Vagina (tissue), 2 donors: ENCODE results near the gene TBX15. TPM values are rescaled to one million over a fixed set of nuclear protein-coding genes. Genes with fewer than 3 reads are reported as not detected.
A peak's percentile ranks its signal among the peaks of the same experiment; 100 is the strongest.

Experiments used
- DNase-seq, 2 donors: peaks; one replicate each; pipeline ENCODE4 v3.0.0-alpha.2; 2017; ENCODE audit errors: extremely low spot score in 2 of 2
- H3K27ac ChIP-seq: fragments of 200-600 bp; sonication (generic); one replicate; pipeline ENCODE4 v1.5.1; 2019
- H3K27me3 ChIP-seq: fragments of 200-600 bp; sonication (generic); one replicate; pipeline ENCODE4 v1.5.1; 2019
- H3K36me3 ChIP-seq, 2 donors: fragments of 200-600 bp; sonication (generic); one replicate each; pipeline ENCODE4 v1.5.1; 2017 to 2019
- H3K4me1 ChIP-seq: fragments of 200-600 bp; sonication (generic); one replicate; pipeline ENCODE4 v1.5.1; 2019
- H3K4me3 ChIP-seq, 2 donors: fragments of 200-600 bp; sonication (generic); 1 replicate in 1 of 2; 2 replicates in 1 of 2; pipeline ENCODE4 v1.5.1; 2016 to 2019
- H3K9me3 ChIP-seq: fragments of 200-600 bp; sonication (generic); one replicate; pipeline ENCODE4 v1.5.1; 2019
- CTCF ChIP-seq, 3 experiments: fragments of 450-650 bp in 2 of 3; fragments of 200-600 bp in 1 of 3; sonication (generic) in 1 of 3; IDR thresholded peaks; one replicate each; pipeline ENCODE4 v1.5.1; 2017 to 2019; ENCODE audit warnings: antibody characterized with exemption in 3 of 3, mild to moderate bottlenecking in 2 of 3, moderate library complexity in 2 of 3
- POLR2A ChIP-seq, 2 donors: fragments of 450-650 bp; IDR thresholded peaks; one replicate each; pipeline ENCODE4 v1.6.1; 2017; ENCODE audit warnings: antibody characterized with exemption in 2 of 2, mild to moderate bottlenecking in 2 of 2, moderate library complexity in 2 of 2
- POLR2AphosphoS5 ChIP-seq, 2 donors: sonication (generic); formaldehyde crosslinking; IDR thresholded peaks; one replicate each; pipeline ENCODE4 v1.9.0; 2017; ENCODE audit warnings: antibody characterized with exemption in 2 of 2, mild to moderate bottlenecking in 2 of 2, low read depth in 1 of 2; ENCODE audit not compliant: insufficient read depth in 1 of 2
- intact Hi-C: fragments of 100-400 bp; cut with DNase I; formaldehyde crosslinking; loops from one replicate; pipeline ENCODE4 v1.15.1; 2023
- total RNA-seq: library from RNA; depleted of rRNA; stranded (reverse); fragments of >200 nt; gene quantifications from one replicate; pipeline ENCODE4 v1.2.3, GENCODE V29; 2016

The TBX15 gene
- total RNA-seq, 1 donor from 2014 or later, result 0.98 TPM

- Histone ChIP-seq H3K9me3 (no peaks in the 10 kb centered on the region), H3K36me3 (no peaks in the 10 kb centered on the region), H3K27ac (no peak overlapping the region), H3K4me3 (no peak overlapping the region), H3K4me1 (peaks cover 28% of the 10 kb centered on the region), H3K27me3 (peaks cover 8% of the 10 kb centered on the region)
- TF ChIP-seq POLR2AphosphoS5 (IDR thresholded peaks at IDR 0.05; ENCODE audit: insufficient read depth in 1 of 2, low read depth in 1 of 2), result no peak
- no peak for TF ChIP-seq POLR2A (IDR thresholded peaks at IDR 0.05)
- TF ChIP-seq CTCF (IDR thresholded peaks at IDR 0.05), result no peak
- intact Hi-C loops, result no loop called here
- DNase-seq, result peak; percentile 58 to 64
These were observed 18.5 kb upstream of the TBX15 start for GRCh38 chr1:119006406-119007279.

DNA sequence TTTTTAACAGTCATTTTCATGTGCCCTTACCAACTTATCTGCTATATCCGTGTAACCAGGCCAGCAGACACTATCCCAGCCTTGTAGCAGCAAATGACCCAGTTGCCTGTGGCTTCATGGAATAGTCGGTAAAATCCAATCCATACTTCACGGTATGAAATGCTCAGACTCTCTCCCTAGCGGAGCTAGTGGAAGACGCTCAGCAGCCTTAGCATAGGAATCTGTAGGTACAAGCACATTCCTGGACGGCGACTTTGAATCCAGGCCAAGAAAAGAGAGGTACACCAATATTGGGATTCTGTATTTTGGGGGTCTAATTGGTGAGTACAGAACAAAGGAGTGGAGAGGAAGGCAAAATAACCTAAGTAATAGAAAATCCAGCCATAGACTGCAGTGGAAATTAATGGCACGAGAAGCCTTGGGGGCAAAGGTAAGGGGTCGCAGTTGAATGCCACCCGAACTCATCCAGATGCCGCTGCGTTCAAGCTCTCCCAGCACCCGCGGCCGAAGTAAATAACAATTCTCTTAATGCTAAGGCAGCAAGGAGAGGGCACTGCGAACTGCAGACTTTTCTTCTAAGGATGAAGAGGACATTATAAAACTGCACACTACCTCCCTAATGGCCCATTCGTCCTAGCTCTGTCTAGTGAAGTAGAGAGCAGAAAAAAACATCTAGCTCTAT is 17.7 kb upstream of the TBX15 start:
- DNase-seq, result peak; percentile 27 to 46
- no peak for TF ChIP-seq POLR2A (IDR thresholded peaks at IDR 0.05)
- no peak for TF ChIP-seq CTCF (IDR thresholded peaks at IDR 0.05)
- no peak for TF ChIP-seq POLR2AphosphoS5 (IDR thresholded peaks at IDR 0.05; ENCODE audit: insufficient read depth in 1 of 2, low read depth in 1 of 2)
- intact Hi-C loops, result no loop called here
- Histone ChIP-seq H3K4me3 (no peak overlapping the region), H3K27ac (no peak overlapping the region), H3K27me3 (peaks cover 8% of the 10 kb centered on the region), H3K4me1 (peaks cover 35% of the 10 kb centered on the region), H3K9me3 (no peaks in the 10 kb centered on the region), H3K36me3 (no peaks in the 10 kb centered on the region)

DNA sequence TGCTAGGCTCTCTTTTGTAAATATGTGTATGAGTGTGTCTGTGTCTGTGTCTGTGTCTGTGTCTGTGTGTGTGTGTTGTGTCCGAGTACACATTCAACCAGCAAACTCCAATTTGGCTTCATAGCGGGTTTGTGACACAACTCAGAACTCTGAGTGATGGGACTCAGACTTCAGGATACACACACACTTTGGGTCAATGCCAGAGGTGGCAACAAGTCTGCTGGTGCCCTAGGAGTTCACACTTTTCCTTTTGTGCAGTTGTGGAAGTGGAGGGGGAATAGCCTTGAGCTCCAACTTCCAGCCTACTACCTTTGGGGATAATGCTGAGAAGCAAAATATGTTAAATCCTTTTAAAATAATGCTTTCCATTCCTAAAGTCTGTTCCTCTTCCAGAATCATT is 16.6 kb upstream of the TBX15 start:
- DNase-seq, result peak; percentile 49 to 77
- intact Hi-C loops, result no loop called here
- Histone ChIP-seq H3K4me1 (peaks cover 43% of the 10 kb centered on the region), H3K27ac (no peak overlapping the region), H3K36me3 (no peaks in the 10 kb centered on the region), H3K4me3 (no peak overlapping the region), H3K27me3 (peaks cover 13% of the 10 kb centered on the region), H3K9me3 (no peaks in the 10 kb centered on the region)
- TF ChIP-seq POLR2AphosphoS5 (IDR thresholded peaks at IDR 0.05; ENCODE audit: insufficient read depth in 1 of 2, low read depth in 1 of 2), result no peak
- TF ChIP-seq CTCF (IDR thresholded peaks at IDR 0.05), result no peak
- no peak for TF ChIP-seq POLR2A (IDR thresholded peaks at IDR 0.05)

DNA sequence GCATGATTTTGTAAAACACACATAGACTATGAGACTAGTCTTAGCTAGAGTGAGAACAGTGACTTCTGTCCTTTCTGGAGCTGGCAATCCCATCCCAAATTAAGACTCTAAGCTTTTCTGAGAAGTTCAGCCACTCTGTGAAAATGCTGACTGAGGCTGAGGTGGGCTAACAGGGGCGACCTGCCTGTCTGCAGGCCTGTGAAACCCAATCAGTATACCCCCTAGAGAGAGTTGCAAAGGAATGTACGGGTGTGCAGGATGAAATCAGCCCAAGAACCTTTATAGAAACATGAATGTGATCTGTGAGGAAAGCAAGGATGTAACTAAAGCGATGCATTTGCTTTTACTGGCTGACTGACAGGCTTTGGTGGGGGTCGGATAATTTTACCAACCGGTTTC is 16.0 kb upstream of the TBX15 start:
- peaks cover 13% of the 10 kb centered on the region for H3K27me3 ChIP-seq
- no peak overlapping the region for H3K4me3 ChIP-seq
- peaks cover 46% of the 10 kb centered on the region for H3K4me1 ChIP-seq
- peak; percentile 27 to 58 for DNase-seq
- no peaks in the 10 kb centered on the region for H3K9me3 ChIP-seq
- no peak for TF ChIP-seq POLR2A (IDR thresholded peaks at IDR 0.05)
- TF ChIP-seq POLR2AphosphoS5 (IDR thresholded peaks at IDR 0.05; ENCODE audit: insufficient read depth in 1 of 2, low read depth in 1 of 2), result no peak
- TF ChIP-seq CTCF (IDR thresholded peaks at IDR 0.05), result no peak
- intact Hi-C loops, result no loop called here
- no peak overlapping the region for H3K27ac ChIP-seq
- H3K36me3 ChIP-seq, result no peaks in the 10 kb centered on the region
